AG04449 (cell line): ENCODE results near the gene ERMARD.

Experiments
- CTCF ChIA-PET: fragments of 350-600 bp; formaldehyde crosslinking; extraction: SDS; loops from one replicate; lab custom pipeline; 2021; ENCODE audit warnings: antibody characterized with exemption; lab: Yijun Ruan, JAX
- POLR2A ChIA-PET: fragments of 400-600, 350-600 bp; formaldehyde crosslinking; extraction: SDS; loops from one replicate; lab custom pipeline; 2020; ENCODE audit warnings: antibody characterized with exemption, inconsistent platforms; lab: Yijun Ruan, JAX
- DNase-seq: peaks from one replicate; pipeline ENCODE4 v3.0.0-alpha.2; 2010; ENCODE audit warnings: low read depth, low spot score
- H3K4me3 ChIP-seq: 2 replicates; pipeline ENCODE4 v1.5.1; 2011; ENCODE audit warnings: low read depth, mild to moderate bottlenecking, control low read depth, low read length
- TF ChIP-seq, protein P1 (sequence below): IDR thresholded peaks from one replicate; pipeline ENCODE4 v1.5.1; 2011; ENCODE audit warnings: mild to moderate bottlenecking, moderate library complexity, low read length, control low read depth, inconsistent platforms; ENCODE audit not compliant: insufficient read depth; ENCODE audit errors: missing control alignments

ERMARD gene

DNA sequence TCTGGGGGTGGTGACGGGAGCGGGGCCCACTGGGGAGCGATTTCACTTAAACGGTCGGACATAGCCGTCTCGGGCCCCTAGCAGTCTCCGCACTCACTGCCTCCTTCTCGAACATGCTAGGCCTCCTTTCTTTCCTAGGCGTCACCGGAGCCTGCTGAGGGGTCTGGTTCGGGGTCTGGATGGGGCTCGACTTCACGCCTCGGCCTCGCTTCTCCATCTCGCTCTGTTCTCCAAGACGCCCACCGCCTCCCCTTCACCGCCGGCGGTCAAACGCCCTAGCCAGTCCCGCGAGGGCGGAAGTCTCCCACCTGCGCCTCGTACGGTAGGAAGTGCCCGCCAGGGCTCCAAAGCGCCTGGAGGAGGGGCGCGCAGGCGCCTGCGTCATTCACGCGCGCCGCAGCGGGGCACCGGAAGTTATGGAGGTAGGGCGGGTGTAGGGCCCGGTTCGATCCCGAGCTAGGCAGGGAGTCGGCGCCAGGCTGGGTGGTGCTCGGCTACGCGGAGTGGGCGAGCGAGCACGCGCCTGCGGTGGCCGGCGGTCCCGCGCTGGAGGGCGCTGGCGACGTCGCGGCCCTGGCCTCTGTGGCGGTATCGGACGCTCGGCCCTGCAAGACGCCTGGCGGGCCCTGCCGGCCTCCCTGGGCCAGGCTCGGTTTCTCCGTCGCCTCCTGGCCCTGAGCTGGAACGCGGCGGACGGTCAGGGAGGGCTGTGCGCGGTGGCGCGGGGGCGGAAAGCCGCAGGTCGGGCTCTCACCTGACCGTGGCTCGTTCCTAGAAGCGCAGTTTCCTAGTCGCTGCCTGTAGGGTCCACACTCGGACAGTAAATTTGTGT, at the start of gene ERMARD, which contains the start of gene DYNLT2:
ERMARD (plus strand) TSS at position 381 of the 832 bp plus-strand sequence; CDS start at position 417, 36 bp downstream.
DYNLT2 (minus strand) TSS at position 331 of the 832 bp plus-strand sequence; CDS start at position 217, 114 bp downstream.
- peak; percentile 63 for DNase-seq
- CTCF ChIA-PET = interaction anchor here (0.8 to 2.4 kb wide), 4 partner anchors 11 to 779 kb away, joined by 3 to 7 read pairs (median 3); no protein-coding TSS in a partner anchor
- TF ChIP-seq, protein P1, sequence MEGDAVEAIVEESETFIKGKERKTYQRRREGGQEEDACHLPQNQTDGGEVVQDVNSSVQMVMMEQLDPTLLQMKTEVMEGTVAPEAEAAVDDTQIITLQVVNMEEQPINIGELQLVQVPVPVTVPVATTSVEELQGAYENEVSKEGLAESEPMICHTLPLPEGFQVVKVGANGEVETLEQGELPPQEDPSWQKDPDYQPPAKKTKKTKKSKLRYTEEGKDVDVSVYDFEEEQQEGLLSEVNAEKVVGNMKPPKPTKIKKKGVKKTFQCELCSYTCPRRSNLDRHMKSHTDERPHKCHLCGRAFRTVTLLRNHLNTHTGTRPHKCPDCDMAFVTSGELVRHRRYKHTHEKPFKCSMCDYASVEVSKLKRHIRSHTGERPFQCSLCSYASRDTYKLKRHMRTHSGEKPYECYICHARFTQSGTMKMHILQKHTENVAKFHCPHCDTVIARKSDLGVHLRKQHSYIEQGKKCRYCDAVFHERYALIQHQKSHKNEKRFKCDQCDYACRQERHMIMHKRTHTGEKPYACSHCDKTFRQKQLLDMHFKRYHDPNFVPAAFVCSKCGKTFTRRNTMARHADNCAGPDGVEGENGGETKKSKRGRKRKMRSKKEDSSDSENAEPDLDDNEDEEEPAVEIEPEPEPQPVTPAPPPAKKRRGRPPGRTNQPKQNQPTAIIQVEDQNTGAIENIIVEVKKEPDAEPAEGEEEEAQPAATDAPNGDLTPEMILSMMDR = peak; percentile 21
- peak within 1 kb of the TSS; percentile 83 for H3K4me3 ChIP-seq
- POLR2A ChIA-PET = interaction anchor here (0.6 to 1.2 kb wide), 4 partner anchors 26 to 833 kb away, joined by 3 to 5 read pairs (median 4); partner anchors contain the start of genes C6orf120, PDCD2, TBP and WDR27

DNA sequence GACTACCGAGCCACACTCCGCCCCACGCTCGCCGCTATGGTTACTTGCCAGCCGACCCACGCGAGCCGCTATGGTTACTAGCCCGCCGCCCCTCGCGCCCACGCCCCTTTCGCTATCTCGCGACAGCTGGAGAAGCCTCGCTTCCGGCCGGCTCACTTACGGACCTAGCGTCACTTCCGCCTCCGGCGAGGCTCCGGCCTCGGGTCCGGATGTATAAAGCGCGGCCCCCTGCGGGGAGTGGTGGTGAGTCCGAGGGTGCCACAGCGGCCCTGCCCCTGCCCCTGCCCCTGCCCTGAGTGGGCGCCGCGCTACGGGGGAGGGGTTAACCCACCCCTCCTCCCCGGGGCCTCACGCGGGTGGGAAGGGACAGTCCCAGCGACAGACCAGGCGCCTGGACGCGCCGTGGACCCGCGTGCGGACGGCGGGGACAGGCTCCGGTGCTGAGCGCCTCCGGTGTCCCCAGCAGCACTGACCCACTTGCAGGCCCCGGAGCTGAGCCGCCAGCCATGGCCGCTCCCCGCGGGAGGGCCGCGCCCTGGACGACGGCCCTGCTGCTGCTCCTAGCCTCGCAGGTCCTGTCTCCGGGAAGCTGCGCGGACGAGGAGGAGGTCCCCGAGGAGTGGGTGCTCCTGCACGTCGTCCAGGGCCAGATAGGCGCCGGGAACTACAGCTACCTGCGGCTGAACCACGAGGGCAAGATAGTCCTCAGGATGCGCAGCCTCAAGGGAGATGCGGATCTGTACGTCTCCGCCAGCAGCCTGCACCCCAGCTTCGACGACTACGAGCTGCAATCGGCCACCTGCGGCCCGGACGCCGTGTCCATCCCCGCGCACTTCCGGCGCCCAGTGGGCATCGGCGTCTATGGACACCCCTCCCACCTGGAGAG, 49.2 kb upstream of the ERMARD start, which contains the start of the genes C6orf120 and WDR27:
C6orf120 (plus strand) TSS at position 173 of the 886 bp plus-strand sequence; CDS start at position 507, 334 bp downstream.
WDR27 (minus strand) TSS at position 76 of the 886 bp plus-strand sequence. CDS start 13,024 bp downstream, outside the sequence.
- ChIA-PET POLR2A (interaction anchor here (0.7 to 2.1 kb wide), 5 partner anchors 10 to 143 kb away, joined by 3 to 7 read pairs (median 5); partner anchors contain the start of genes DYNLT2 and ERMARD), CTCF (no interaction called here)
- H3K4me3 ChIP-seq = peak within 1 kb of the TSS; percentile 83
- peak; percentile 54 for DNase-seq
- TF ChIP-seq, protein P1 = no peak

DNA sequence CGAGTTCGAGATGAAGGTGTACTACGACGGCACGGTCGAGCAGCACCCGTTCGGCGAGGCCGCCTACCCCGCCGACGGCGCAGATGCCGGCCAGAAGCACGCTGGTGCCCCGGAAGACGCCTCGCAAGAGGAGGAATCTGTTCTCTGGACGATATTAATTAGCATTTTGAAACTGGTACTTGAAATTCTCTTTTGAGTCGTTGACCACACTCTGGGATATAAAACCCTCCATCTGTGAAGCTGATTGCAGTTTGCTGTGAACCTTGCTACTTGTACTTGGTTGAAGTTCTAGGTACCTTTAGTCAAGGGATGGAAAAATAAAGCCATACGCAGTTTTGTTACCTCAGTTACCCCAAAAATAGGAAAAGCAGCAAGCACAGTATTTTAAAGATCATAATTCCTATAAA, 48.6 kb upstream of the ERMARD start:
- TF ChIP-seq, protein P1 = no peak
- ChIA-PET CTCF (interaction anchor here (0.9 kb wide), 1 partner anchor 808 kb away, joined by 3 read pairs; no protein-coding TSS in a partner anchor), POLR2A (interaction anchor here (1.2 to 2.1 kb wide), 2 partner anchors 19 to 144 kb away, joined by 4 to 5 read pairs; no protein-coding TSS in a partner anchor)
- no peak for DNase-seq
- peak overlapping the region; percentile 83 for H3K4me3 ChIP-seq

DNA sequence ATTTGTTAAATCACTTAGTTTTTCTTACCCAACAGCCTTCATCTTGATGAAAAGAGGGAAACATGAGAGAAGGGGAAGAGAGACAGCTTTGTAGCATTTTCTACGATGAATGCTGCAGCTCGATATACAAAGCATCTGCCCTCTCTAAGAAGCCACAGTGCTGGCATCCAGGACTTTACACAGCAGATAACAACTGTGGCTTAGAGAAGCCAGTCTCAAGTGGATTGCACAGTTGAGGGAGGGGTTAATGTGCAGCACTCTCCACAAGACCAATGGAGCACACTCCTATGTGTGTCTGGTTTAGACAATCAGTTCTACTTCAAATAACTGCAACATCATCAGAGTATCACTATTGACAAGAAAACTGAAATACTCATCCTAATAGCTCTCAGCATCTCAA, 43.6 kb upstream of the ERMARD start:
- no peak for DNase-seq
- ChIA-PET CTCF (interaction anchor here (1.7 kb wide), 1 partner anchor 15 kb away, joined by 6 read pairs; no protein-coding TSS in a partner anchor), POLR2A (no interaction called here)
- TF ChIP-seq, protein P1 = no peak
- no peak overlapping the region for H3K4me3 ChIP-seq

DNA sequence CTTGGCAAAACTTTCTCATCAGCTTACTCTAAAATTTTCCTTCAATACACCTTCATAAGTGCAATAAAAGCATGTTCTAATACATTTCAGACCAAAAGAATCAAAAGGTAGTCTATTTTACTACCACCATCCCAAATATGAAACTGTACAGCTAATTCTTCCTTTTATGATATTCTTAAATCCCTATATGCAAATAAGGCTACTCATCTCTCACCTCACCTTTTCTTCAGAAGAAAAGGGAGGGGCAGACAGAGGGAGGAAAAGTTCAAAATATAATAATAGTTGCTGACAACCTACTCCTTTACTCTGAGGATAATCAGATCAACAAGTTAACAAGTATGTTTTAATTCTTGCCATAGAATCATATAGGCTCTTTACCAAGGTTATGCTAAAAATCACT, 42.1 kb upstream of the ERMARD start:
- H3K4me3 ChIP-seq = no peak overlapping the region
- POLR2A ChIA-PET = no interaction called here
- CTCF ChIA-PET = interaction anchor here (1.7 kb wide), 1 partner anchor 13 kb away, joined by 6 read pairs; no protein-coding TSS in a partner anchor
- TF ChIP-seq, protein P1 = no peak
- DNase-seq = no peak
